DND-41 (cell line): ENCODE measurements around the gene RIIAD1.

Experiments used
- EZH2 ChIP-seq: IDR thresholded peaks from 3 replicates; pipeline ENCODE4 v1.6.1; 2012; ENCODE audit warnings: borderline replicate concordance, low read depth, mild to moderate bottlenecking, moderate library complexity, low read length, inconsistent platforms; ENCODE audit not compliant: severe bottlenecking
- TF ChIP-seq, protein P1 (sequence below): IDR thresholded peaks from 2 replicates; pipeline ENCODE4 v1.5.1; 2012; ENCODE audit warnings: borderline replicate concordance, low read length, moderate library complexity, mild to moderate bottlenecking; ENCODE audit not compliant: poor library complexity, severe bottlenecking; ENCODE audit errors: extremely low read depth

DNA sequence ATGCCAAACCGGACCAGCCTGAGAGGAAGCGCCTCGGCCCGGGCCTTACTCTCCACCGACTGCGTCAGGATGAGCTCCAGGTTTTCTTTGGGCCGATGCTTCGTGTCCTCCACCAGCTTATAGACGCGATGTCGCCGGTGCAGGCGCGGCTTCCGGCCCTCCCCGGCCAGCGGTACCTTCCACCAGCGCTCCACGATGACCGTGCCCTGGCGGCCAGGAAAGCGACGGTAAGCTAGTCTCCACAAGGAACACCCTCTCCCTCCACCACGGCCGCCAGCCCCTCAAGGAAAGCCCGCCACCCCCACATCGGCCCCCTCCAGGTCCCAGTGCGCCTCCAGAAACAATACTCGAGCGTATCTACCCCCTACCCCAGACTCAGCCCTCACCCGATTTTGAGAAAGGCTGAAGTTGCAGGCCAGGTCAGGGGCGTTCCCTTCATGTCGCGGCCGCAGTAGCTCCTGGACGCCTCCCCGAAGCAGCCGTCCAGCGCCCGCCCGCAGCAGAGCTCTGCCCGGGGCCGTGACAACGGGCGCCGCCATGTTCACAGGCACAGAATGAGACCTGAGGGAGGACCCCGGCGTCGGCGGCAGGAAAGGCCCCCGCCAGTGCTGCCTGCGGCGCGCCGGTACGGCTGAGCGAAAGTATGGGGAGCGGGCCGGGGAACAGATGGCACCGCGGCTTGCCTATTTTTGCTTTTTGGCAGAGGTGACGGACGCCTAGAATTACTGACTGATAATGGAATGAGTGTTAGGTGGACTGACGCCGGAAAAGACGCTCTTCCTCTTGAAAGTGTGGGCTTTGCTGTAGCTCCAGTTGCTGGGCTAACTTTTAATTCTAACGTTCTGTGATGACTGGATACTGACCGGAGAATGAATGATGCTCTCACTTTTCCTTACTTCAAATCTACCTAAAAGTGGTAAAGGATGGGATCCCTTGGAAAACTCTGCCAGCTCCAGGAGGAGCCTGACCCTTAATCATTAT is 41.9 kb downstream of the RIIAD1 start, which contains the start of gene MRPL9:
- TF ChIP-seq EZH2 = no peak
- TF ChIP-seq, protein P1, sequence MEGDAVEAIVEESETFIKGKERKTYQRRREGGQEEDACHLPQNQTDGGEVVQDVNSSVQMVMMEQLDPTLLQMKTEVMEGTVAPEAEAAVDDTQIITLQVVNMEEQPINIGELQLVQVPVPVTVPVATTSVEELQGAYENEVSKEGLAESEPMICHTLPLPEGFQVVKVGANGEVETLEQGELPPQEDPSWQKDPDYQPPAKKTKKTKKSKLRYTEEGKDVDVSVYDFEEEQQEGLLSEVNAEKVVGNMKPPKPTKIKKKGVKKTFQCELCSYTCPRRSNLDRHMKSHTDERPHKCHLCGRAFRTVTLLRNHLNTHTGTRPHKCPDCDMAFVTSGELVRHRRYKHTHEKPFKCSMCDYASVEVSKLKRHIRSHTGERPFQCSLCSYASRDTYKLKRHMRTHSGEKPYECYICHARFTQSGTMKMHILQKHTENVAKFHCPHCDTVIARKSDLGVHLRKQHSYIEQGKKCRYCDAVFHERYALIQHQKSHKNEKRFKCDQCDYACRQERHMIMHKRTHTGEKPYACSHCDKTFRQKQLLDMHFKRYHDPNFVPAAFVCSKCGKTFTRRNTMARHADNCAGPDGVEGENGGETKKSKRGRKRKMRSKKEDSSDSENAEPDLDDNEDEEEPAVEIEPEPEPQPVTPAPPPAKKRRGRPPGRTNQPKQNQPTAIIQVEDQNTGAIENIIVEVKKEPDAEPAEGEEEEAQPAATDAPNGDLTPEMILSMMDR = no peak
